ENCODE data around the gene RIPK3.

DNA sequence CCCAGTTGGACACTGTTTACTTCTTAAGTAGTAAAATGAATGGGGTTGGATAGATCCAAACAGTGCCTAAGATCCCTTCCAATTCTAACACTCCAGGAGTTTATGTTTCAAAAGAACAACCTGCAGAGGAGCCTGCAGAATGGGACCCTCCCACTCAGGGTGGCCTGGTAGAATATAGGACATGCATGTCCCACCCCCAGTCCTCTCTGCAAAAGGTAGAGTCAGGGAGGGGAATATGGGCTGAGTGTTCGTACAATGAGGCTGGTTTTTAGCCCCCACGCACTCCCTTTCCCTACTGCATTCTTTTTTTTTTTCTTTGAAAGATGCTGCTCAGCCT is 47.2 kb upstream of the RIPK3 start:
- TF ChIP-seq, protein P1, sequence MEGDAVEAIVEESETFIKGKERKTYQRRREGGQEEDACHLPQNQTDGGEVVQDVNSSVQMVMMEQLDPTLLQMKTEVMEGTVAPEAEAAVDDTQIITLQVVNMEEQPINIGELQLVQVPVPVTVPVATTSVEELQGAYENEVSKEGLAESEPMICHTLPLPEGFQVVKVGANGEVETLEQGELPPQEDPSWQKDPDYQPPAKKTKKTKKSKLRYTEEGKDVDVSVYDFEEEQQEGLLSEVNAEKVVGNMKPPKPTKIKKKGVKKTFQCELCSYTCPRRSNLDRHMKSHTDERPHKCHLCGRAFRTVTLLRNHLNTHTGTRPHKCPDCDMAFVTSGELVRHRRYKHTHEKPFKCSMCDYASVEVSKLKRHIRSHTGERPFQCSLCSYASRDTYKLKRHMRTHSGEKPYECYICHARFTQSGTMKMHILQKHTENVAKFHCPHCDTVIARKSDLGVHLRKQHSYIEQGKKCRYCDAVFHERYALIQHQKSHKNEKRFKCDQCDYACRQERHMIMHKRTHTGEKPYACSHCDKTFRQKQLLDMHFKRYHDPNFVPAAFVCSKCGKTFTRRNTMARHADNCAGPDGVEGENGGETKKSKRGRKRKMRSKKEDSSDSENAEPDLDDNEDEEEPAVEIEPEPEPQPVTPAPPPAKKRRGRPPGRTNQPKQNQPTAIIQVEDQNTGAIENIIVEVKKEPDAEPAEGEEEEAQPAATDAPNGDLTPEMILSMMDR (IDR thresholded peaks at IDR 0.05; ENCODE audit: insufficient read depth, low read depth, low read length): no peak
- TF ChIP-seq EZH2 (IDR thresholded peaks at IDR 0.05; ENCODE audit: insufficient read depth, low read length): no peak

Data from astrocyte (in vitro differentiated cells and primary cell).